Measurements from ENCODE around the gene CDH23. TPM values are rescaled to one million over a fixed set of nuclear protein-coding genes. Genes with fewer than 3 reads are reported as not detected.

CDH23 gene
- total RNA-seq, 1 experiment from 2014 or later = 0.07 TPM

GRCh38 chr10:71389768-71390460 lies 6.8 kb upstream of the CDH23 start:
- intact Hi-C loops (cut with micrococcal nuclease; ENCODE audit: unreplicated experiment) = loop anchor here (10.0 kb wide), 1 partner anchor 315 kb away; no protein-coding TSS in a partner anchor
- TF ChIP-seq CTCF (IDR thresholded peaks at IDR 0.05; ENCODE audit: unreplicated experiment) = no peak
- BruUV-seq (replicated peaks) = no TSS peak
- CTCF ChIA-PET = interaction anchor here (0.6 kb wide), 1 partner anchor 8 kb away, joined by 3 read pairs; no protein-coding TSS in a partner anchor
- Mint-ChIP-seq H3K36me3 (ENCODE audit: insufficient read depth, unreplicated experiment) (no peaks in the 10 kb centered on the region), H3K4me1 (ENCODE audit: low read depth, unreplicated experiment) (no peaks in the 10 kb centered on the region), H3K27me3 (ENCODE audit: unreplicated experiment) (peaks cover 98% of the 10 kb centered on the region), H3K27ac (ENCODE audit: unreplicated experiment) (no peak overlapping the region), H3K9me3 (ENCODE audit: low read depth, unreplicated experiment) (no peaks in the 10 kb centered on the region), H3K4me3 (ENCODE audit: low read depth, unreplicated experiment) (no peak overlapping the region)
- no peak for DNase-seq

DNA sequence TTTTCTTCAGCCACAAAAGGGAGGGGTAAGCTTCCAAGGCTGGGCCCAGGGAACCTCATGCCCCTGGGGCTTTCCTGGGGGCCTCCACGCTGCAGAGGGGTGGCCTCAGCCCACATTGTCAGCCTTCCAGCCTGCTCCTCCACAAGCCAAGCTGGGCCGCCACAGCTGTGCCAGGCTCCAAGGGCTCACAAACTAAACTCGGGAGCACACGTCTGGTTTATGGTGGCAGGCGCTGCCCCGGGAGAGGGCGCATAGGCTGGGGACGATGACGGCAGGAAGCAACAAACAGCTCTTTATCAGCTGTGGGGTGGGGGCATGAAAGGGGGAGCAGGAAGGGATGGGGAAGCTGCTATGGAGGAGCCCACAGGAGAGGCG lies 6.3 kb upstream of the CDH23 start:
- Mint-ChIP-seq H3K9me3 (ENCODE audit: low read depth, unreplicated experiment) (no peaks in the 10 kb centered on the region), H3K4me3 (ENCODE audit: low read depth, unreplicated experiment) (no peak overlapping the region), H3K4me1 (ENCODE audit: low read depth, unreplicated experiment) (no peaks in the 10 kb centered on the region), H3K27ac (ENCODE audit: unreplicated experiment) (no peak overlapping the region), H3K27me3 (ENCODE audit: unreplicated experiment) (peaks cover 100% of the 10 kb centered on the region), H3K36me3 (ENCODE audit: insufficient read depth, unreplicated experiment) (no peaks in the 10 kb centered on the region)
- CTCF ChIA-PET = no interaction called here
- intact Hi-C loops (cut with micrococcal nuclease; ENCODE audit: unreplicated experiment) = no loop called here
- BruUV-seq (replicated peaks) = no TSS peak
- no peak for DNase-seq
- TF ChIP-seq CTCF (IDR thresholded peaks at IDR 0.05; ENCODE audit: unreplicated experiment) = no peak

DNA sequence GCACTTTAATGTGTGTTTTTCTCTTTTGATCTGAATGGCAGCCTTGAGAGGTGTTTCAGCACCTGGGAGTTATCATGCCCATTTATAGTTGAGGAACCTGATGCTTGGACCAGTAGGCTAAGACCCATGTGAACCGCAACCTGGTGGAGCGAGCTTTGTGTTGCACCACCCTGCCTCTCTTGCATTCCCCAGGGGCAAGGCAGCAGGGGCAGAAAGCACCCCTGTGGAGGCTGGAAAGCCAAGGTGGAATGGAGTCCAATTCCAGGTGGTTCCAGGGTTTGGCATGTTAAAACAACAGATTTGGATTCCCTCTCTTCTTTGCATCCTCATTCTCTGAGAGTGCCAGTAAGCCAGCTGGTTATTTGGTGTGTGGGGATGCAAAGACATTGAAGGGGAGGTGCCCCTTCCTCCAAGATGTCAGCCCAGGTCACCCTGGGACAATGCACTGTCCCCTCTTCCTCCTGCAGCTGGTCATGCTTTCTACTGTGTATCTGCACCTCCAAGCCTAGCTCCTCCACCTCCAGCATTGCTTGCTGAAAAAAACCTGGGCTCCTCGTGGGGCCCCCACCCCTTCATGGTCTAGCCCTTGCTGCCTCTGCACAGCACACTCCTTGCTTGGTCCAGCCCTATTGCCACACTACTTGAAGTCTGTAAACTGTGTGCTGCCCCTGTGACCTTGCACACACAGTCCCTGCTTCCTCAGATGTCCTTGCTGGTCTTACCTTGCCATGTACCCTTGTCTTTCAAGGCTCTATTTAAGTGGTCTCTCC lies 5.6 kb upstream of the CDH23 start:
- no peak for TF ChIP-seq CTCF (IDR thresholded peaks at IDR 0.05; ENCODE audit: unreplicated experiment)
- no peaks in the 10 kb centered on the region for H3K9me3 Mint-ChIP-seq (ENCODE audit: low read depth, unreplicated experiment)
- CTCF ChIA-PET = no interaction called here
- no peaks in the 10 kb centered on the region for H3K4me1 Mint-ChIP-seq (ENCODE audit: low read depth, unreplicated experiment)
- intact Hi-C loops (cut with micrococcal nuclease; ENCODE audit: unreplicated experiment) = no loop called here
- no peaks in the 10 kb centered on the region for H3K36me3 Mint-ChIP-seq (ENCODE audit: insufficient read depth, unreplicated experiment)
- no TSS peak for BruUV-seq (replicated peaks)
- no peak overlapping the region for H3K4me3 Mint-ChIP-seq (ENCODE audit: low read depth, unreplicated experiment)
- no peak overlapping the region for H3K27ac Mint-ChIP-seq (ENCODE audit: unreplicated experiment)
- H3K27me3 Mint-ChIP-seq (ENCODE audit: unreplicated experiment) = peaks cover 100% of the 10 kb centered on the region
- no peak for DNase-seq

- Mint-ChIP-seq H3K9me3 (ENCODE audit: low read depth, unreplicated experiment) (no peaks in the 10 kb centered on the region), H3K4me1 (ENCODE audit: low read depth, unreplicated experiment) (no peaks in the 10 kb centered on the region), H3K36me3 (ENCODE audit: insufficient read depth, unreplicated experiment) (no peaks in the 10 kb centered on the region), H3K4me3 (ENCODE audit: low read depth, unreplicated experiment) (no peak overlapping the region), H3K27ac (ENCODE audit: unreplicated experiment) (no peak overlapping the region), H3K27me3 (ENCODE audit: unreplicated experiment) (peaks cover 100% of the 10 kb centered on the region)
- no peak for TF ChIP-seq CTCF (IDR thresholded peaks at IDR 0.05; ENCODE audit: unreplicated experiment)
- CTCF ChIA-PET = interaction anchor here (1.4 kb wide), 1 partner anchor 9 kb away, joined by 4 read pairs; no protein-coding TSS in a partner anchor
- BruUV-seq (replicated peaks) = no TSS peak
- intact Hi-C loops (cut with micrococcal nuclease; ENCODE audit: unreplicated experiment) = no loop called here
- DNase-seq = no peak
Observed at GRCh38 chr10:71391701-71392100, 5.0 kb upstream of the CDH23 start.
